Measurements from ENCODE around the gene SLC66A2.

The SLC66A2 gene

DNA sequence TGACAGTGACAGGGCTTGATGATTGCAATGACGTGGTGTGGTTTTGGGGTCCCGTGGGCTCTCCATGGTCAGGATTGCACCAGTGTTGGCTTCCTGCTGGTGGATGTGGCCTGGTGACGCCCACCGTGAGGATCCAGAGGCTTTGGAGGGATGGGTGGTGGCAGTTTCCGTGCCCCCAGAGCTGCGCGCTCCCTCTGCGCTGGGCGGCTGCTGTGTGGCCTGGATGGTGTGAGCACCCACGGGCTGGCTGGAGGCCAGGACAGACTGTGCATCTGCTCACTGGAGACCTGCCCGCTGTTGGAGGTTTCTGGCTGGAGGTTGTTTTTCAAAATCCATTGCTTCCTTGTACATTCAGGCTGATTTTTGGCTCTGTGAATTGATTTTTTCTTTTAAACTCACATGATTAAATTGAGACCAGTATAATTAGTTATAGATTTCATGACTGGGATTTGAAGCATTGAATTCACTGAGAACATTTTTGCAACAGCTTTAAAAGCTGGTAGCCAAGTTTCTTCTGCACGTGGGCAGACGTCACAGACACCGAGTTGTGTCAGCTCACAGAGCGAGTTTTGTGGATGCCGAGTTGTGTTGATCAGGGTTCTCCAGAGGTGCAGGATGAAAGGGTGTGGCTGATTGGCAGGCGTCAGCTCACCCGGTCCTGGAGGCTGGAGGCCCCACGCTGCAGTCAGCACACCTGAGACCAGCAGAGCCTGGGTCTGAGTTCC lies 81.0 kb downstream of the SLC66A2 start:
- Histone ChIP-seq H3K27me3 (ENCODE audit: insufficient read depth, low read length, poor library complexity, severe bottlenecking) (no peaks in the 10 kb centered on the region), H3K79me2 (ENCODE audit: insufficient read depth, low read length) (no peaks in the 10 kb centered on the region), H3K4me1 (ENCODE audit: insufficient read depth, low read length, poor library complexity, severe bottlenecking) (no peaks in the 10 kb centered on the region), H4K20me1 (ENCODE audit: insufficient read depth, low read length, poor library complexity, severe bottlenecking) (no peaks in the 10 kb centered on the region), H3F3A (ENCODE audit: low read depth) (no peaks in the 10 kb centered on the region), H2AFZ (ENCODE audit: low read length) (no peak overlapping the region), H3K9me3 (ENCODE audit: insufficient read depth, low read depth, low read length) (peaks cover 24% of the 10 kb centered on the region; the same call in 1 of the 2 replicates), H3K9me2 (replicated peaks; ENCODE audit: low read depth, low read length) (no peaks in the 10 kb centered on the region), H3K36me3 (ENCODE audit: insufficient read depth, low read length) (no peaks in the 10 kb centered on the region), H3K4me3 (ENCODE audit: low read length, poor library complexity, severe bottlenecking) (no peak overlapping the region), H3K9ac (ENCODE audit: low read depth, low read length, poor library complexity, severe bottlenecking) (no peak overlapping the region), H3K4me2 (ENCODE audit: low read depth, low read length, poor library complexity, severe bottlenecking) (no peak overlapping the region)
- no peak for TF ChIP-seq EZH2phosphoT487 (IDR thresholded peaks at IDR 0.05; ENCODE audit: borderline replicate concordance)
- no peak for TF ChIP-seq CTCF (conservative IDR thresholded peaks at IDR 0.05; ENCODE audit: low read length)

- H3K4me3 ChIP-seq (ENCODE audit: low read length, poor library complexity, severe bottlenecking) = no peak overlapping the region
- no peak overlapping the region for H3K4me2 ChIP-seq (ENCODE audit: low read depth, low read length, poor library complexity, severe bottlenecking)
- H3K9me3 ChIP-seq (ENCODE audit: insufficient read depth, low read depth, low read length) = peaks cover 17% of the 10 kb centered on the region; the same call in 1 of the 2 replicates
- no peaks in the 10 kb centered on the region for H3K79me2 ChIP-seq (ENCODE audit: insufficient read depth, low read length)
- H4K20me1 ChIP-seq (ENCODE audit: insufficient read depth, low read length, poor library complexity, severe bottlenecking) = no peaks in the 10 kb centered on the region
- no peak for TF ChIP-seq CTCF (conservative IDR thresholded peaks at IDR 0.05; ENCODE audit: low read length)
- no peak overlapping the region for H3K9ac ChIP-seq (ENCODE audit: low read depth, low read length, poor library complexity, severe bottlenecking)
- H3F3A ChIP-seq (ENCODE audit: low read depth) = no peaks in the 10 kb centered on the region
- no peaks in the 10 kb centered on the region for H3K4me1 ChIP-seq (ENCODE audit: insufficient read depth, low read length, poor library complexity, severe bottlenecking)
- no peak overlapping the region for H2AFZ ChIP-seq (ENCODE audit: low read length)
- H3K36me3 ChIP-seq (ENCODE audit: insufficient read depth, low read length) = no peaks in the 10 kb centered on the region
- H3K27me3 ChIP-seq (ENCODE audit: insufficient read depth, low read length, poor library complexity, severe bottlenecking) = no peaks in the 10 kb centered on the region
- H3K9me2 ChIP-seq (replicated peaks; ENCODE audit: low read depth, low read length) = no peaks in the 10 kb centered on the region
Measured at GRCh38 chr18:79869591-79870300, 81.7 kb downstream of the SLC66A2 start.

DNA sequence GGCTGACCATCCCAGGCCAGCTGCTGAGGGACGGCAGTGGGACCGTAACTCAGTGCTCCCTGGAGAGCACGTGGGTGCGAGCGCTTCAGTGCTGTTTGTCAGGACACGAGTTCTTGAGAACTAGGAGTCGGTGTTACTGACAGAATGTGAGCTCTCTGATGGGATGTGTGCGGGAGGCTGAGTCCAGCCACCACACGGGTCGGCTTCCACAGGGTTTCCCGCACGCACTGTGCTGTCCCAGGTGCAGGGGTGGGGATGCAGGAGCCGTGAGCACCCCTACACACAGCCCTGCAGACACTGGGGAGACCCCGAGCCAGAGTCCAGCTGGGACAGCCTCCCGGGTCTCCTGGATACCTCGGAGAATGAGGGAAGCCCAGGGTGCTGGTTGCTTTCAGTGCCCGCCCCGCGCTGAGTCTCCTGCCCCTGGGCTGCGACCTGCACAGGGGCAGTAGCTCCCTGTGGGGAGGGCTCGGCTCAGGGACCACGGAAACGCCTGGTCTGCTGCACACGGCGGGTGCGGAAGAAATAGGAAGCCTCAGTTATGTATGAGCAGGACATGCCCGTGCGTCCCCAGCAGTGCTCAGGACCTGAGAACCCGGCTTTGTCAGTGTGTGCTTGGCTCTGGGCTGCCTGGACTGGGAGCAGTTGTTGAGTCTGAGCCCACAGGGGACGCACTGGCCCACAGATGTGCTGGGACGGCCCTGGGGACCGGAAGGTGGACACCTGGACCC lies 82.5 kb downstream of the SLC66A2 start:
- Histone ChIP-seq H3K4me3 (ENCODE audit: low read length, poor library complexity, severe bottlenecking) (no peak overlapping the region), H3K4me1 (ENCODE audit: insufficient read depth, low read length, poor library complexity, severe bottlenecking) (no peaks in the 10 kb centered on the region), H3K9me3 (ENCODE audit: insufficient read depth, low read depth, low read length) (peaks cover 14% of the 10 kb centered on the region; the same call in 1 of the 2 replicates), H2AFZ (ENCODE audit: low read length) (no peak overlapping the region), H3K79me2 (ENCODE audit: insufficient read depth, low read length) (no peaks in the 10 kb centered on the region), H3K9me2 (replicated peaks; ENCODE audit: low read depth, low read length) (no peaks in the 10 kb centered on the region), H3K36me3 (ENCODE audit: insufficient read depth, low read length) (no peaks in the 10 kb centered on the region), H3K9ac (ENCODE audit: low read depth, low read length, poor library complexity, severe bottlenecking) (no peak overlapping the region), H3F3A (ENCODE audit: low read depth) (no peaks in the 10 kb centered on the region), H4K20me1 (ENCODE audit: insufficient read depth, low read length, poor library complexity, severe bottlenecking) (no peaks in the 10 kb centered on the region), H3K27me3 (ENCODE audit: insufficient read depth, low read length, poor library complexity, severe bottlenecking) (no peaks in the 10 kb centered on the region), H3K4me2 (ENCODE audit: low read depth, low read length, poor library complexity, severe bottlenecking) (no peak overlapping the region)
- no peak for TF ChIP-seq EZH2phosphoT487 (IDR thresholded peaks at IDR 0.05; ENCODE audit: borderline replicate concordance)
- TF ChIP-seq CTCF (conservative IDR thresholded peaks at IDR 0.05; ENCODE audit: low read length) = no peak
